ENCODE results near the gene ZNF516. TPM values are rescaled to one million over a fixed set of nuclear protein-coding genes. Genes with fewer than 3 reads are reported as not detected.

ZNF516 gene
- total and polyA plus RNA-seq, 2 of the 13 experiments (the other 11 are each of a cell fraction or from before 2014, with no cell fraction given): 16.6 to 18.7 TPM

DNA sequence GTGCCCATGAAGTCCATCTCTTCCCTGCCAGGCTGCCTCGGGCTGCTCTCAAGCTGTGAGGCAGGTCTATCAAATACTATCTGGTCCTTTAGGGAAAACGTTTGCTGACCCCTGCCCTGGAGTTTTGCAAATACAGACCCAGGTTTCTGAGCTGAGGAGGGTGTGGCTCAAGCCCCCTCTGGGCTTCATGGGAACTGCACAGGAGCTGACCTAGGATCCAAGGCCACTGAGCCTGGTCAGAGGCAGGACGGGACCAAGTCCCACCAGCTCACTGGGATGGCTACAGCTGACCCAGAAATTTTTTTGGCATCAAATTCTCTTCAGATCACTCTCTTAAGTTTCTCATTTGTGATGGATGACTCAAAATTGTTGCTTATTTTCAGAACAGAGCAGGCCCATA, 14.1 kb downstream of the ZNF516 start (continued):
- TF ChIP-seq, protein P1, sequence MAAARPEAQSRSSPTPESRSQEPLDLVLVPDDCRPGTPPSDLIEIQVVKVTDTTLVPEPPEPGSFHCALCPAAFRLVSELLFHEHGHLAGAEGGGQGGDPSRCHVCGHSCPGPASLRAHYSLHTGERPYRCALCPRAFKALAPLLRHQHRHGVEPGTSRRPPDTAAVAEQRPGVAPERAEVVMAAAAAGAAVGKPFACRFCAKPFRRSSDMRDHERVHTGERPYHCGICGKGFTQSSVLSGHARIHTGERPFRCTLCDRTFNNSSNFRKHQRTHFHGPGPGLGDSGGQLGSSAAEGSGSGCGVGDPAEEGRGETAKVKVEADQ (CRISPR knock-in tag; IDR thresholded peaks at IDR 0.05; ENCODE audit: borderline replicate concordance): no peak
- TF ChIP-seq KAT8 (CRISPR knock-in tag; IDR thresholded peaks at IDR 0.05) (no peak), RBM22 (optimal IDR thresholded peaks at IDR 0.05; ENCODE audit: low read length) (peak; percentile 15), SMC3 (IDR thresholded peaks at IDR 0.05; ENCODE audit: low read length) (peak; percentile 6; the same call in 1 of the 2 replicates), NFIB (CRISPR knock-in tag; IDR thresholded peaks at IDR 0.05; ENCODE audit: borderline replicate concordance) (no peak), ZNF850 (CRISPR knock-in tag; conservative IDR thresholded peaks at IDR 0.05) (no peak), SALL2 (CRISPR knock-in tag; IDR thresholded peaks at IDR 0.05) (no peak), ZFY (CRISPR knock-in tag; IDR thresholded peaks at IDR 0.05) (no peak), KLF12 (CRISPR knock-in tag; IDR thresholded peaks at IDR 0.05; ENCODE audit: borderline replicate concordance) (peak; percentile 63; the same call in 1 of the 2 replicates), ARHGAP35 (CRISPR knock-in tag; IDR thresholded peaks at IDR 0.05; ENCODE audit: borderline replicate concordance) (no peak), ZNF891 (CRISPR knock-in tag; IDR thresholded peaks at IDR 0.05) (no peak), PPARG (CRISPR knock-in tag; conservative IDR thresholded peaks at IDR 0.05) (no peak), HDAC6 (IDR thresholded peaks at IDR 0.05; ENCODE audit: low read depth, low read length) (no peak), PRPF4 (IDR thresholded peaks at IDR 0.05; ENCODE audit: low read depth, low read length, poor library complexity, severe bottlenecking) (no peak), ZNF34 (CRISPR knock-in tag; IDR thresholded peaks at IDR 0.05; ENCODE audit: borderline replicate concordance) (no peak)
- TF ChIP-seq, protein P2, sequence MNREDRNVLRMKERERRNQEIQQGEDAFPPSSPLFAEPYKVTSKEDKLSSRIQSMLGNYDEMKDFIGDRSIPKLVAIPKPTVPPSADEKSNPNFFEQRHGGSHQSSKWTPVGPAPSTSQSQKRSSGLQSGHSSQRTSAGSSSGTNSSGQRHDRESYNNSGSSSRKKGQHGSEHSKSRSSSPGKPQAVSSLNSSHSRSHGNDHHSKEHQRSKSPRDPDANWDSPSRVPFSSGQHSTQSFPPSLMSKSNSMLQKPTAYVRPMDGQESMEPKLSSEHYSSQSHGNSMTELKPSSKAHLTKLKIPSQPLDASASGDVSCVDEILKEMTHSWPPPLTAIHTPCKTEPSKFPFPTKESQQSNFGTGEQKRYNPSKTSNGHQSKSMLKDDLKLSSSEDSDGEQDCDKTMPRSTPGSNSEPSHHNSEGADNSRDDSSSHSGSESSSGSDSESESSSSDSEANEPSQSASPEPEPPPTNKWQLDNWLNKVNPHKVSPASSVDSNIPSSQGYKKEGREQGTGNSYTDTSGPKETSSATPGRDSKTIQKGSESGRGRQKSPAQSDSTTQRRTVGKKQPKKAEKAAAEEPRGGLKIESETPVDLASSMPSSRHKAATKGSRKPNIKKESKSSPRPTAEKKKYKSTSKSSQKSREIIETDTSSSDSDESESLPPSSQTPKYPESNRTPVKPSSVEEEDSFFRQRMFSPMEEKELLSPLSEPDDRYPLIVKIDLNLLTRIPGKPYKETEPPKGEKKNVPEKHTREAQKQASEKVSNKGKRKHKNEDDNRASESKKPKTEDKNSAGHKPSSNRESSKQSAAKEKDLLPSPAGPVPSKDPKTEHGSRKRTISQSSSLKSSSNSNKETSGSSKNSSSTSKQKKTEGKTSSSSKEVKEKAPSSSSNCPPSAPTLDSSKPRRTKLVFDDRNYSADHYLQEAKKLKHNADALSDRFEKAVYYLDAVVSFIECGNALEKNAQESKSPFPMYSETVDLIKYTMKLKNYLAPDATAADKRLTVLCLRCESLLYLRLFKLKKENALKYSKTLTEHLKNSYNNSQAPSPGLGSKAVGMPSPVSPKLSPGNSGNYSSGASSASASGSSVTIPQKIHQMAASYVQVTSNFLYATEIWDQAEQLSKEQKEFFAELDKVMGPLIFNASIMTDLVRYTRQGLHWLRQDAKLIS (CRISPR knock-in tag; IDR thresholded peaks at IDR 0.05): no peak
- TF ChIP-seq, protein P3, sequence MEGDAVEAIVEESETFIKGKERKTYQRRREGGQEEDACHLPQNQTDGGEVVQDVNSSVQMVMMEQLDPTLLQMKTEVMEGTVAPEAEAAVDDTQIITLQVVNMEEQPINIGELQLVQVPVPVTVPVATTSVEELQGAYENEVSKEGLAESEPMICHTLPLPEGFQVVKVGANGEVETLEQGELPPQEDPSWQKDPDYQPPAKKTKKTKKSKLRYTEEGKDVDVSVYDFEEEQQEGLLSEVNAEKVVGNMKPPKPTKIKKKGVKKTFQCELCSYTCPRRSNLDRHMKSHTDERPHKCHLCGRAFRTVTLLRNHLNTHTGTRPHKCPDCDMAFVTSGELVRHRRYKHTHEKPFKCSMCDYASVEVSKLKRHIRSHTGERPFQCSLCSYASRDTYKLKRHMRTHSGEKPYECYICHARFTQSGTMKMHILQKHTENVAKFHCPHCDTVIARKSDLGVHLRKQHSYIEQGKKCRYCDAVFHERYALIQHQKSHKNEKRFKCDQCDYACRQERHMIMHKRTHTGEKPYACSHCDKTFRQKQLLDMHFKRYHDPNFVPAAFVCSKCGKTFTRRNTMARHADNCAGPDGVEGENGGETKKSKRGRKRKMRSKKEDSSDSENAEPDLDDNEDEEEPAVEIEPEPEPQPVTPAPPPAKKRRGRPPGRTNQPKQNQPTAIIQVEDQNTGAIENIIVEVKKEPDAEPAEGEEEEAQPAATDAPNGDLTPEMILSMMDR (CRISPR knock-in tag; IDR thresholded peaks at IDR 0.05): peak; percentile 42; the same call in 1 of the 2 replicates
